ENCODE results near the gene NUFIP2.
"Not testable (repeated sequence)": the region's sequence is repeated elsewhere in the genome, so short reads cannot be mapped to it uniquely, and the experiment has no call there.

The NUFIP2 gene

DNA sequence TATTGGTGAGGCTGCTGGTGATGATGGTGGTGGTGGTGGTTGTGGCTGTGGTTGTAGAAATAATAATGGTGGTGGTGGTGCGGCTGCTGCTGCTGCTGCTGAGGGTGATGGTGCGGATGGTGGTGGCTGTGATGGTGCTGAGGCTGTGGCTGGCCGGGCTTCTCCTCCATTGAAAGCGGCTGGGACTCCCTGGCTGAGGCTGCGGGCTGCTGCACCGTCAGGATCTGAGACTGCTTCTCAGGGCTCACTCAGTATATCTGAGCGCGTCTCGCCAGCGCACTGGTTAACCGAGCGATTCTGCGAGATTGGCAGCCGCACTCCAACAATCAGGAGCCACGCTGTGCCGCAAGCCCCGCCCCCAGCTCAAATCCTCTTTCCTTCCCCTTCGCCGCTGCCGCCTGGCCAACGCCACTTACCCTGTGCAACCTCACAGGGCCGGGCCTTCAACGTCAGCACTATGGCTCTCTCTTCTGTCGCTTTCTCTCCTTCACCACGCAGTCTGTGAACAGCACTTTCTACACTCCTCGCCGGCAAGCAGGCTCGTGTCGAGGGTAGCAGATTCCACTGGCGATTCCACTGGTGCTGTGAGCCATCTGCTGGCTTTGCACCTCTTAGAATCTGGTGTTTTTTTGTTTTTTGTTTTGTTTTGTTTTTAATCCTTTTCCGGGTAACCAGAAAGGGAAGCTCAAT is at the start of gene NUFIP2:
TSS of gene NUFIP2 (minus strand) at position 259 of the 690 bp plus-strand sequence. CDS start at position 170, 89 bp downstream.
- peak; percentile 100 for DNase-seq (ENCODE audit: low spot score)

DNA sequence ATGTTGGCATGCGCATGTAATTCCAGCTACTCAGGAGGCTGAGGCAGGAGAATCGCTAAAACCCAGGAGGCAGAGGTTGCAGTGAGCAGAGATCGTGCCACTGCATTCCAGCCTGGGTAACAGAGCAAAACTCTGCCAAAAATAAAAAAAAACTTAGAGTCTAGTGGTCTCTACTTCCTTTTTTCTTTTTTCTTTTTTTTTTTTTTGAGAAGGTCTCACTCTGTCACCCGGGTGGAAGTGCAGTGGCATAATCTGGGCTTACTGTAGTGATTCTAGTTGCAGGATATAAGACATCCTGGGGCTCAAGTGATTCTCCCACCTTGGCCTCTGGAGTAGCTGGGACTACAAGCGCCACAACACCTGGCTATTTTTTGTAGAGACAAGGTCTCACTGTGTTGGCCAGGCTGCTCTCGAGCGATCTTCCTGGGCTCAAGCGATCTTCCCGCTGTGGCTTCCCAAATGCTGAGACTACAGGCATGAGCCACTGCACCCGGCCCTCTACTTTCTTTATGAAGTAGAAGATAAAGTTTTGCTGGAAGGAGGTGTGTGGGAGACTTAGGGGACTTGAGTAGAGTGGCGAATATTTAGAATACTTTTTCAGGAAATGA is 48.3 kb upstream of the NUFIP2 start:
- no peak for DNase-seq (ENCODE audit: low spot score)

- DNase-seq (ENCODE audit: low spot score) = no peak
Observed at GRCh38 chr17:29341726-29342125, 47.8 kb upstream of the NUFIP2 start.

DNA sequence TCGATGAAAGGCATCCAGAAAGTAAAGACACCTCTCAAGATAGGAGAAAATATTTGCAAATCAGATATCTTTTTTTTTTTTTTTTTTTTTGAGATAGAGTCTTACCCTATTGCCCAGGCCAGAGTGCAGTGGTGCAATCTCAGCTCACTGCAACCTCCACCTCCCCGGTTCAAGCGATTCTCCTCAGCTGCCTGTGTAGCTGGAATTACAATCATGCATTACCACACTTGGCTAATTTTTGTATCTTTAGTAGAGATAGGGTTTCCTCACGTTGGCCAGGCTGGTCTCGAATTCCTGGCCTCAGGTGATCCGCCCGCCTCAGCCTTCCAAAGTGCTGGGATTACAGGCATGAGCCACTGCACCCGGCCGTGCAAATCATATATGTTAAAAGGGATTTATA is 45.1 kb upstream of the NUFIP2 start:
- DNase-seq (ENCODE audit: low spot score) = not testable (repeated sequence)

- no peak for DNase-seq (ENCODE audit: low spot score)
Observed at GRCh38 chr17:29331708-29332085, 37.7 kb upstream of the NUFIP2 start.

DNA sequence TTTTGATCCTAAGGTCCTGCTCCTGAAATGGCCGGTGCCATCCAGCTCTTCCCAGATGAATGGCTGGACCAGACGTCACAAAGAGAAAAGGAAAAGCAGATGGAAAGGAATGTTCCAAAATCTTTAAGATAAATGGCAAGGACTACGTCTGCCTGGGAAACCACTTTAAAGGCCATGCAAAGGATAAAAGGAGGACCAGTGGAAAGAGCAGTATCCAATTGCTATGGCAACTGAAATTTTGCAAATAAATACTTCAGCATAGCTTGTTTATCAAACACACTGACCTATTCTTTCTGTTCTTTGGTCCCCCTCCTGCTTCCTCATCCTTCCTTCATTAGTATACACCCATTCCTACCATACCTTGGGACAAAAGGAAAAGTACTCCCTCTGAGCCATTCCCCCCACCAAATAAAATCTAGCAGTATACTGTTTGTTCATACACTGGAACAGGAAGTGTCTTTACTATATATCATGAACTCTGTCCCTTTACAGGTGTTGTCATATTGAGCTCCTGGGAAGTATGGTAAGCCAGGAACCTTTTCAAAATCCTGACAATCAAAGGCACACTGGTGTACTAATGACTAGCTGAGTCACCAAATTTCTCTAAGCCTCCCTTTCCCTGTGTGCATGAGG is 37.2 kb upstream of the NUFIP2 start:
- DNase-seq (ENCODE audit: low spot score) = no peak

DNA sequence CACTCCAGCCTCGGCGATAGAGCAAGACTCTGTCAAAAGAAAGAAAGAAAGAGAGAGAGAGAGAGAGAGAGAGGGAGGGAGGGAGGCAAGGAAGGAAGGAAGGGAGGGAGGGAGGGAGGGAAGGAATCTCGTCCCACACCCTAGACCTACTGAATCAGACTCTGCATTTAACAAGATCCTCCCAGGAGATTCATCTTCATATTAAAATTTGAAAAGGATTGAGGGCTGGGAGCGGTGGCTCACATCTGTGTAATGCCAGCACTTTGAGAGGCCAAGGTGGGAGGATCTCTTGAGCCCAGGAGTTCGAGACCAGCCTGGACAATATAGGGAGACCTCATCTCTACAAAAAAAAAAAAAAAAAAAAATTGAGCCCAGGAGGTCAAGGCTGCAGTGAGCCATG is 33.5 kb upstream of the NUFIP2 start:
- no peak for DNase-seq (ENCODE audit: low spot score)

DNA sequence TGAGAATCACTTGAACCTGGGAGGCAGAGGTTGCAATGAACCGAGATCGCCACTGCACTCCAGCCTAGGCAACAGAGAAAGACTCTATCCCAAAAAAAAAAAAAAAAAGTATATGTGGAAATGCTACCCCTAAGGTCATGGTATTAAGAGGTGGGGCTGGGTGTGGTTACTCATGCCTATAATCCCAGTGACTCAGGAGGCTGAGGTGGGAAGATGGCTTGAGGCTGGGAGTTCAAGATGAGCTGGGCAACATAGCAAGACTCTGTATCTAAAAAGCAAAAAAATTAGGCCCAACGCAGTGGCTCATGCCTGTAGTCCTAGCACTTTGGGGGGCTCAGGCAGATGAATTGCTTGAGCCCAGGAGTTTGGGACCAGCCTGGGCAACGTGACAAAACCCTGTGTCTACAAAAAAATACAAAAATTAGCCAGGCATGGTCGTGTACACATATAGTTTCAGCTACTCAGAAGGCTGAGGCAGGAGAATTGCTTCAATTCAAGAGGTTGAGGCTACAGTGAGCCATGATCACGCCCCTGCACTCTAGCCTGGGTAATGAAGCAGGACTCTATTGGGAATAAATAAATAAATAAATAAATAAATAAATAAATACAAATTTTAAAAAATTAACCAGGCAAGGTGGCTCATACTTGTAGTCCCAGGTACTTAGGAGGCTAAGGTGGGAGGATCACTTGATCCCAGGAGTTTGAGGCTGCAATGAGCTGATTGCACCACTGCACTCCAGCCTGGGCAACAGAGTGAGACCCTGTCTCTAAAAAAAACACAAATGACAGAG is 32.3 kb upstream of the NUFIP2 start:
- DNase-seq (ENCODE audit: low spot score) = no peak

GRCh38 chr17:29322363-29322762 is 28.4 kb upstream of the NUFIP2 start:
- no peak for DNase-seq (ENCODE audit: low spot score)

DNA sequence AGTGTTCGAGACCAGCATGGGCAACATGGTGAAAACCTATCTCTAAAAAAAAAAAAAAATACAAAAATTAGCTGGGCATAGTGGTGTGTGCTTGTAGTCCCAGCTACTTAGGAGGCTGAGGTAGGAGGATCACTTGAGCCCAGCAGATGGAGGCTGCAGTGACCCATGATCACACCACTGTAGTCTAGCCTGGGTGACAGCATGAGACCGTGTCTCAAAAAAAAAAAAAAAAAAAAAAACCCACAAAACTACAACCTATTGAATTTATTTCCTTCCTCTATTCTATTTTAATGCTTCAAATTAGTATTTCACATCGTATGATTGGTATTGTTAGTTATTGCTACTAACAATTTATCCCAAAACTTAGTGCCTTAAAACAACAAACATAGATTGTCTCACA is 9.4 kb upstream of the NUFIP2 start:
- DNase-seq (ENCODE audit: low spot score) = no peak

- DNase-seq (ENCODE audit: low spot score) = no peak
Observed at GRCh38 chr17:29299031-29299430, 5.1 kb upstream of the NUFIP2 start.

DNA sequence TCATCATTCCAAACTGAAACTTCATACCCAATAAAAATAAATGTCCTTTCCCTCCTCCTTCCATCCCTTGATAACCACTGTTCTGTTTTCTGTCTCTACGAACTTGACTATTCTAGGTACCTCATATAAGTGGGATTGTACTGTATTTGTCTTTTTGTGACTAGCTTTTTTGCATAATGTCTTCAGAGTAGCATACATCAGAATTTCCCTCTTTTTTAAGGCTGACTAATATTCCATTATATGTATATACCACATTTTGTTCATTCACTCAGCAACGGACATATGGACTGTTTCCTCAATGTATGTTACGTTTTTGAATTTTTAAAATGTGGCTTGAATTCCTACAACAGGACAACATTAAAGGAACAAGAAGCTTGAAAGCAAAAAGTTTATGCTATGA is 1.5 kb upstream of the NUFIP2 start:
- no peak for DNase-seq (ENCODE audit: low spot score)

GRCh38 chr17:29294580-29294900 is 592 bp upstream of the NUFIP2 start:
- no peak for DNase-seq (ENCODE audit: low spot score)

GRCh38 chr17:29292992-29293889 is 707 bp downstream of the NUFIP2 start:
- peak; percentile 61 for DNase-seq (ENCODE audit: low spot score)

DNA sequence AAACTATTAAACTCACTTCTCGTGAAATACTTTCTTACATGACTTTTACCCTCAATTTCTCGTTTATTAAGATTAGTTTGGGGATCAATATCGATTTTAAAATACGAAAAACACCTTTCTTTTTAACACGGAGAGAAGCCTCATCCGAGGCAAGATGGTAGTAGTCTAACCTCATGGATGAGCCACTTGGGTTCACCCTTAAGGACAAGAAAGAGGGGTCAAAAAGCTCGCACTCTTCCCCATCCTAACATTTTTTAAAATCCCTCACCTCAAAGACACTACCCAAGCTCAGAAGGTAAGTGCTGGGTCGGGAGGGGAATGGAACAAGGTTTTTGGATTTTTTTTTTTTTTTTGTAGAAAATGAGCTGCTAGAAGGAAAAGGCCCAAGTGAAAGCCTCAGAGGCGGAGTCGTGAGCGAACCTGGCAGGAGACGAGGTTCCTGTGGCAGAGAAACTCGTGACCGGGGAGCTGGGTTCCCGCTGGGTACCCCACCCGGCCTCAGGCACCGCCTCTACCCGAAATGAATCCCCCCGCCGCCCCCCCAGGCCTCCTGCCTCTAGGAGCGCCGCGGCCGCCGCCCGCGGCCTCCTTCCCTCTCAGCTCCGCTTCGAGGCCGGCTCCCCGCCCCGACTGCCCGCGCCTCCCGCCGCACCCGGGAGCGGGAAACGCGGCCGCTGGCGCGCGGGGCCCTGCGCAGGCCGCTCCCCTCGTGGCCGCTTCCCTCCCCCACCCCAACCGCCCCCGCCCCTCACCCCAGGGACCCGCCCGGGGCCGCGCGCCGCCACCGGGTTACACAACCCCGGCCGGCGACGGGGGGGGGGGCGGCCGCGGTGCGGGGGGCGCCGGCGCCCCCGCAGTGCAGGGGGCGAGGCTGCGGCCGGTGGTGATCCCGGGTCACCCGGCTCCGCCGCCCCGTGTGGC is 1.6 kb downstream of the NUFIP2 start:
- peak; percentile 59 for DNase-seq (ENCODE audit: low spot score)

DNA sequence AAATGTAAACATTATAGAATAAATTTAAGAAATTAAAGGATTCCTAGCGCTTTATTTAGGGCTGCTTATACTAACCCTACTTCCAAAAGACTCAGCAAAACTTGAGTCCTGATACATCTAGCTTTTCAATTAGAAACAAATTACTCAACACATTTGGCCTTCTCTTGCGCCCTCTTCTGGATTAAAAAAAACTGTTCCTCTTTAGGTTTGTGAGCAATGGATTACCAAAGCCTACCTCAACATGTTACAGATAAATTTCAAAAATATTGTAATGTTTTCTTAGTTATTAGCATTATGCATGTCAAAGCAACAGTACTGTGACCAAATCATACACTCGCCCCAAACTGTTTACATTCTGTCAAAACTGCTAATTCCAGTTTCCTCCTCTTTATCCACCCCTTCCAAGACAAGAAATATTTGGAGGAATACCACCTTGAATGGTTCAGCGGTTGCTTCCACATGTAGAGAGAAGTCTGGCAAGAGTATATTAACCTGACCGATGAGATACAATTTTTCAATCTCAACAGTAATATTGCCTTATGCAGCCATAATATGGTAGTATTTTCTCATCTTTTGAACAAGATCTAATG is 2.7 kb downstream of the NUFIP2 start:
- DNase-seq (ENCODE audit: low spot score) = peak; percentile 77

GRCh38 chr17:29289852-29290251 is 4.1 kb downstream of the NUFIP2 start:
- DNase-seq (ENCODE audit: low spot score) = no peak

- DNase-seq (ENCODE audit: low spot score) = no peak
Observed at GRCh38 chr17:29283961-29284360, 10.0 kb downstream of the NUFIP2 start.

DNA sequence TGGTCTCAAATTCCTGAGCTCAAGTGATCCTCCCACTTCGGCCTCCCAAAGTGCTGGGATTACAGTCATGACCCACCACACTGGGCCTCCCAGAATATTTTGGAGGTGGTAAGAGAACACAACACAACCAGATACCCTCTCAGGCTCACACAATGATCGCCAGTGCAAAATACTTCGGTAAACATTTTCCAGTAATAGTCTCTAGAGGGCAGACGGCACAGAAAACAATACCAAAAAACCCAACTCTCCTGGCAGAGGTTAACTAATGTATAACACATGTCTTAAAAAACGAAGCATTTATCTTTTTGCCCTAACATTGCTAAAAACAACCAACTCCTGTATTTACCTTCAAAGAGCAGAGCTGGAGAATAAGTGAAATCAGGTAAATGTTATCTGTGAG is 10.5 kb downstream of the NUFIP2 start:
- DNase-seq (ENCODE audit: low spot score) = no peak

- DNase-seq (ENCODE audit: low spot score) = no peak
Observed at GRCh38 chr17:29279397-29280070, 14.4 kb downstream of the NUFIP2 start.

All from globus pallidus (tissue), 1 donor.